Mesendoderm (in vitro differentiated cells): ENCODE data around the gene CASZ1.

Experiments
- DNase-seq: peaks from one replicate; pipeline ENCODE4 v3.0.0; 2013
- H2AK5ac ChIP-seq: 2 replicates; pipeline ENCODE4 v1.6.1; 2013; ENCODE audit warnings: low read length, inconsistent platforms
- H2BK120ac ChIP-seq: 2 replicates; pipeline ENCODE4 v1.6.1; 2013; ENCODE audit warnings: low read depth, mild to moderate bottlenecking, low read length, moderate library complexity, mixed read lengths
- H2BK15ac ChIP-seq: replicated peaks from 2 replicates; pipeline ENCODE4 v1.6.1; 2013; ENCODE audit warnings: low read depth, mild to moderate bottlenecking, moderate library complexity
- H2BK5ac ChIP-seq: 2 replicates; pipeline ENCODE4 v1.6.1; 2013; ENCODE audit warnings: low read length, inconsistent platforms
- H3K18ac ChIP-seq: 2 replicates; pipeline ENCODE4 v1.6.1; 2013; ENCODE audit warnings: mild to moderate bottlenecking, low read length, mixed read lengths
- H3K23ac ChIP-seq: one replicate; pipeline ENCODE4 v1.6.1; 2013; ENCODE audit warnings: low read length
- H3K27ac ChIP-seq: 2 replicates; pipeline ENCODE4 v1.5.1; 2013; ENCODE audit warnings: low read depth, mild to moderate bottlenecking, inconsistent platforms, low read length, moderate library complexity
- H3K27me3 ChIP-seq: 2 replicates; pipeline ENCODE4 v1.6.1; 2013; ENCODE audit warnings: low read length, control low read depth, mild to moderate bottlenecking, inconsistent platforms; ENCODE audit not compliant: insufficient read depth, poor library complexity
- H3K36me3 ChIP-seq: 2 replicates; pipeline ENCODE4 v1.6.1; 2013; ENCODE audit warnings: low read length, inconsistent platforms; ENCODE audit not compliant: control insufficient read depth, insufficient read depth
- H3K4ac ChIP-seq: one replicate; pipeline ENCODE4 v1.6.1; 2013; ENCODE audit warnings: low read depth, mild to moderate bottlenecking, low read length, moderate library complexity
- H3K4me1 ChIP-seq: 2 replicates; pipeline ENCODE4 v1.6.1; 2013; ENCODE audit warnings: low read depth, low read length, inconsistent platforms; ENCODE audit not compliant: control insufficient read depth
- H3K4me2 ChIP-seq: 2 replicates; pipeline ENCODE4 v1.6.1; 2013; ENCODE audit warnings: low read length
- H3K4me3 ChIP-seq: 2 replicates; pipeline ENCODE4 v1.5.1; 2013; ENCODE audit warnings: mild to moderate bottlenecking, low read length
- H3K56ac ChIP-seq: one replicate; pipeline ENCODE4 v1.6.1; 2013; ENCODE audit warnings: low read length
- H3K79me1 ChIP-seq: 2 replicates; pipeline ENCODE4 v1.6.1; 2013; ENCODE audit warnings: low read length, inconsistent platforms
- H3K79me2 ChIP-seq: 2 replicates; pipeline ENCODE4 v1.6.1; 2013; ENCODE audit warnings: mild to moderate bottlenecking, low read length; ENCODE audit not compliant: control insufficient read depth, insufficient read depth
- H3K9ac ChIP-seq: 2 replicates; pipeline ENCODE4 v1.6.1; 2013; ENCODE audit warnings: low read length, inconsistent platforms
- H4K5ac ChIP-seq: one replicate; pipeline ENCODE4 v1.6.1; 2013; ENCODE audit warnings: low read length
- H4K8ac ChIP-seq: one replicate; pipeline ENCODE4 v1.6.1; 2013; ENCODE audit warnings: low read depth, mild to moderate bottlenecking, control low read depth, low read length, moderate library complexity
- WGBS: extraction: QIAGEN DNeasy Blood & Tissue Kit; methylation state at CpG from one replicate; pipeline ENCODE4 v1.1.7; 2013; ENCODE audit warnings: low lambda C conversion rate, missing lambda C conversion rate; ENCODE audit not compliant: insufficient coverage; ENCODE audit errors: extremely low coverage; 5-methylcytosine and 5-hydroxymethylcytosine counted together

The CASZ1 gene

GRCh38 chr1:10682108-10682445 is 114.4 kb downstream of the CASZ1 start:
- Histone ChIP-seq H3K4me3 (no peak overlapping the region), H4K8ac (no peak overlapping the region), H3K36me3 (no peaks in the 10 kb centered on the region), H3K4me1 (peaks cover 28% of the 10 kb centered on the region), H2BK120ac (no peak overlapping the region), H3K18ac (no peak overlapping the region), H3K79me2 (no peaks in the 10 kb centered on the region), H3K56ac (no peak overlapping the region), H2BK15ac (no peak overlapping the region), H3K4ac (no peak overlapping the region), H2AK5ac (peak overlapping the region; percentile 67), H3K27me3 (no peaks in the 10 kb centered on the region), H3K9ac (no peak overlapping the region), H3K23ac (no peak overlapping the region), H2BK5ac (no peak overlapping the region), H3K27ac (no peak overlapping the region), H3K79me1 (no peaks in the 10 kb centered on the region), H4K5ac (no peak overlapping the region), H3K4me2 (no peak overlapping the region)
- no CpG with 5 or more reads among the region's 9 CpGs for WGBS
- no peak for DNase-seq

- no peak overlapping the region for H3K56ac ChIP-seq
- H3K27me3 ChIP-seq: no peaks in the 10 kb centered on the region
- no peak overlapping the region for H2BK15ac ChIP-seq
- no peaks in the 10 kb centered on the region for H3K36me3 ChIP-seq
- no peak overlapping the region for H4K8ac ChIP-seq
- H2AK5ac ChIP-seq: no peak overlapping the region
- peaks cover 24% of the 10 kb centered on the region for H3K4me1 ChIP-seq
- H3K27ac ChIP-seq: no peak overlapping the region
- H3K23ac ChIP-seq: no peak overlapping the region
- H2BK120ac ChIP-seq: no peak overlapping the region
- H3K4me3 ChIP-seq: no peak overlapping the region
- peak overlapping the region; percentile 13 for H3K18ac ChIP-seq
- no peaks in the 10 kb centered on the region for H3K79me1 ChIP-seq
- no peaks in the 10 kb centered on the region for H3K79me2 ChIP-seq
- H3K4me2 ChIP-seq: no peak overlapping the region
- H2BK5ac ChIP-seq: no peak overlapping the region
- WGBS: no CpG with 5 or more reads among the region's 18 CpGs
- no peak for DNase-seq
- no peak overlapping the region for H3K9ac ChIP-seq
- H3K4ac ChIP-seq: no peak overlapping the region
- H4K5ac ChIP-seq: no peak overlapping the region
Measured at GRCh38 chr1:10681296-10682107, 114.9 kb downstream of the CASZ1 start.

GRCh38 chr1:10680487-10680886 is 116.0 kb downstream of the CASZ1 start:
- Histone ChIP-seq H3K9ac (no peak overlapping the region), H3K4ac (no peak overlapping the region), H3K4me1 (peaks cover 19% of the 10 kb centered on the region), H3K4me3 (no peak overlapping the region), H3K27ac (no peak overlapping the region), H4K5ac (no peak overlapping the region), H4K8ac (no peak overlapping the region), H2BK15ac (no peak overlapping the region), H3K18ac (no peak overlapping the region), H3K79me1 (no peaks in the 10 kb centered on the region), H3K27me3 (no peaks in the 10 kb centered on the region), H3K79me2 (no peaks in the 10 kb centered on the region), H2BK120ac (no peak overlapping the region), H3K23ac (peak overlapping the region; percentile 29), H3K56ac (no peak overlapping the region), H2BK5ac (no peak overlapping the region), H3K4me2 (no peak overlapping the region), H3K36me3 (no peaks in the 10 kb centered on the region), H2AK5ac (no peak overlapping the region)
- no CpG with 5 or more reads among the region's 11 CpGs for WGBS
- no peak for DNase-seq

GRCh38 chr1:10679496-10680220 is 116.8 kb downstream of the CASZ1 start:
- H3K4me2 ChIP-seq: no peak overlapping the region
- peak overlapping the region; percentile 25 for H3K56ac ChIP-seq
- H3K9ac ChIP-seq: no peak overlapping the region
- no peak overlapping the region for H4K8ac ChIP-seq
- no peak overlapping the region for H3K27ac ChIP-seq
- no peak overlapping the region for H3K4me3 ChIP-seq
- peaks cover 19% of the 10 kb centered on the region for H3K4me1 ChIP-seq
- H3K79me1 ChIP-seq: no peaks in the 10 kb centered on the region
- H2AK5ac ChIP-seq: no peak overlapping the region
- no peaks in the 10 kb centered on the region for H3K79me2 ChIP-seq
- no peak overlapping the region for H3K18ac ChIP-seq
- no peak overlapping the region for H3K4ac ChIP-seq
- DNase-seq: peak; percentile 97
- H3K27me3 ChIP-seq: no peaks in the 10 kb centered on the region
- H2BK15ac ChIP-seq: no peak overlapping the region
- H3K23ac ChIP-seq: no peak overlapping the region
- H4K5ac ChIP-seq: no peak overlapping the region
- no peak overlapping the region for H2BK5ac ChIP-seq
- H3K36me3 ChIP-seq: no peaks in the 10 kb centered on the region
- no peak overlapping the region for H2BK120ac ChIP-seq
- WGBS: no CpG with 5 or more reads among the region's 9 CpGs

- H2AK5ac ChIP-seq: no peak overlapping the region
- H2BK5ac ChIP-seq: no peak overlapping the region
- no peak overlapping the region for H3K27ac ChIP-seq
- no peak overlapping the region for H3K9ac ChIP-seq
- H3K23ac ChIP-seq: no peak overlapping the region
- H2BK15ac ChIP-seq: no peak overlapping the region
- H2BK120ac ChIP-seq: no peak overlapping the region
- H3K4me2 ChIP-seq: no peak overlapping the region
- no peak overlapping the region for H4K8ac ChIP-seq
- H3K18ac ChIP-seq: no peak overlapping the region
- no peak overlapping the region for H3K56ac ChIP-seq
- H3K4ac ChIP-seq: no peak overlapping the region
- no peaks in the 10 kb centered on the region for H3K27me3 ChIP-seq
- WGBS: no CpG with 5 or more reads among the region's 11 CpGs
- H4K5ac ChIP-seq: no peak overlapping the region
- H3K4me3 ChIP-seq: no peak overlapping the region
- H3K4me1 ChIP-seq: peaks cover 19% of the 10 kb centered on the region
- H3K36me3 ChIP-seq: no peaks in the 10 kb centered on the region
- H3K79me2 ChIP-seq: no peaks in the 10 kb centered on the region
- no peaks in the 10 kb centered on the region for H3K79me1 ChIP-seq
- no peak for DNase-seq
Measured at GRCh38 chr1:10678852-10679251, 117.6 kb downstream of the CASZ1 start.
